ENCODE measurements around the gene RAB37.

RAB37 gene

GRCh38 chr17:74736513-74737298 is at the start of gene RAB37:
RAB37 (plus strand) TSS chr17:74737256; CDS start chr17:74737273, 17 bp downstream.
- no peak for DNase-seq (ENCODE audit: low spot score)

GRCh38 chr17:74687886-74688285 is 49.2 kb upstream of the RAB37 start:
- DNase-seq (ENCODE audit: low spot score): no peak

GRCh38 chr17:74690409-74690825 is 46.6 kb upstream of the RAB37 start:
- no peak for DNase-seq (ENCODE audit: low spot score)

- no peak for DNase-seq (ENCODE audit: low spot score)
Measured at GRCh38 chr17:74691151-74691550, 45.9 kb upstream of the RAB37 start.

GRCh38 chr17:74694081-74694480 is 43.0 kb upstream of the RAB37 start:
- no peak for DNase-seq (ENCODE audit: low spot score)

GRCh38 chr17:74695629-74696028 is 41.4 kb upstream of the RAB37 start:
- DNase-seq (ENCODE audit: low spot score): no peak

GRCh38 chr17:74697515-74697914 is 39.5 kb upstream of the RAB37 start:
- DNase-seq (ENCODE audit: low spot score): no peak

GRCh38 chr17:74698069-74698468 is 39.0 kb upstream of the RAB37 start:
- DNase-seq (ENCODE audit: low spot score): no peak

- DNase-seq (ENCODE audit: low spot score): no peak
Measured at GRCh38 chr17:74699236-74699635, 37.8 kb upstream of the RAB37 start.

- no peak for DNase-seq (ENCODE audit: low spot score)
Measured at GRCh38 chr17:74702116-74702871, 34.8 kb upstream of the RAB37 start.

GRCh38 chr17:74703311-74703710 is 33.7 kb upstream of the RAB37 start:
- DNase-seq (ENCODE audit: low spot score): no peak

- no peak for DNase-seq (ENCODE audit: low spot score)
Measured at GRCh38 chr17:74704544-74704943, 32.5 kb upstream of the RAB37 start.

- no peak for DNase-seq (ENCODE audit: low spot score)
Measured at GRCh38 chr17:74711058-74711824, 25.8 kb upstream of the RAB37 start.

GRCh38 chr17:74712301-74712700 is 24.8 kb upstream of the RAB37 start:
- no peak for DNase-seq (ENCODE audit: low spot score)

GRCh38 chr17:74712756-74713155 is 24.3 kb upstream of the RAB37 start, which contains the start of gene CD300LF:
CD300LF (minus strand) TSS chr17:74712923; CDS start chr17:74712866, 57 bp downstream.
- DNase-seq (ENCODE audit: low spot score): no peak

GRCh38 chr17:74713171-74713755 is 23.8 kb upstream of the RAB37 start:
- no peak for DNase-seq (ENCODE audit: low spot score)

- DNase-seq (ENCODE audit: low spot score): no peak
Measured at GRCh38 chr17:74715144-74715543, 21.9 kb upstream of the RAB37 start.

- DNase-seq (ENCODE audit: low spot score): no peak
Measured at GRCh38 chr17:74720506-74720905, 16.6 kb upstream of the RAB37 start.

- no peak for DNase-seq (ENCODE audit: low spot score)
Measured at GRCh38 chr17:74722782-74723181, 14.3 kb upstream of the RAB37 start.

- DNase-seq (ENCODE audit: low spot score): no peak
Measured at GRCh38 chr17:74723891-74724290, 13.2 kb upstream of the RAB37 start.

GRCh38 chr17:74725111-74725510 is 11.9 kb upstream of the RAB37 start:
- DNase-seq (ENCODE audit: low spot score): no peak

GRCh38 chr17:74728033-74728701 is 8.9 kb upstream of the RAB37 start:
- no peak for DNase-seq (ENCODE audit: low spot score)

All from GM03348 (cell line).